HG03378 (cell line): ENCODE measurements around the gene STAU1.

Experiments used
- ATAC-seq: cut with Tn5 transposase; IDR thresholded peaks from one replicate; pipeline ENCODE4 v1.9.1; 2021; ENCODE audit warnings: mild to moderate bottlenecking, moderate library complexity; ENCODE audit not compliant: unreplicated experiment

Gene STAU1

GRCh38 chr20:49078310-49078709 is 109.8 kb downstream of the STAU1 start:
- ATAC-seq: no peak

GRCh38 chr20:49074521-49074920 is 113.6 kb downstream of the STAU1 start:
- ATAC-seq: no peak
